A549 (cell line): ENCODE results near the gene NEAT1. TPM values are rescaled to one million over a fixed set of nuclear protein-coding genes. Genes with fewer than 3 reads are reported as not detected.

Experiments used
- ATAC-seq, 2 experiments: fragments of 200-7000 bp in 1 of 2; fragments of >200 bp in 1 of 2; cut with Nextera tagmentation in 1 of 2; cut with Tn5 transposase in 1 of 2; 3 replicates each; pipeline versions ENCODE4 v1.8.0 to v1.9.1; 2018 to 2020; ENCODE audit warnings: mild to moderate bottlenecking in 1 of 2, moderate library complexity in 1 of 2
- CTCF ChIA-PET: fragments of 300-600 bp; sonication (Branson Sonifier 250); formaldehyde crosslinking; extraction: SDS; loops from one replicate; lab custom pipeline; 2021; ENCODE audit warnings: antibody characterized with exemption, inconsistent platforms; lab: Yijun Ruan, JAX
- POLR2A ChIA-PET: fragments of 350-600 bp; formaldehyde crosslinking; extraction: SDS; loops from one replicate; lab custom pipeline; 2021; ENCODE audit warnings: antibody characterized with exemption, inconsistent platforms; lab: Yijun Ruan, JAX
- DNase-seq, 2 experiments: peaks; one replicate each; pipeline versions ENCODE4 v3.0.0 to v3.0.0-alpha.2; 2011 to 2016; ENCODE audit warnings: low read depth in 1 of 2, low spot score in 1 of 2
- FAIRE-seq: peaks from 2 replicates; lab custom pipeline; 2011; peaks lifted over from hg19 to GRCh38; lab: Jason Lieb, UNC
- H3K27ac ChIP-seq, 2 experiments: fragments of >200 bp; sonication (Bioruptor Twin); formaldehyde crosslinking; 3 replicates each; pipeline ENCODE4 v1.5.1; 2016 to 2017
- H3K4me1 ChIP-seq: fragments of >200 bp; sonication (Bioruptor Twin); formaldehyde crosslinking; 3 replicates; pipeline ENCODE4 v1.6.1; 2016
- H3K4me2 ChIP-seq: fragments of >200 bp; sonication (Bioruptor Twin); formaldehyde crosslinking; 3 replicates; pipeline ENCODE4 v1.6.1; 2016
- H3K4me3 ChIP-seq: fragments of >200 bp; sonication (Bioruptor Twin); formaldehyde crosslinking; 3 replicates; pipeline ENCODE4 v1.5.1; 2016
- H3K9me3 ChIP-seq: fragments of >200 bp; sonication (Bioruptor Twin); formaldehyde crosslinking; 3 replicates; pipeline ENCODE4 v1.6.1; 2016
- BHLHE40 ChIP-seq: IDR thresholded peaks from 2 replicates; pipeline ENCODE4 v1.6.1; 2012; ENCODE audit warnings: low read depth, low read length, inconsistent platforms
- CBX2 ChIP-seq: fragments of 200-600 bp; sonication (generic); IDR thresholded peaks from 2 replicates; pipeline ENCODE4 v1.6.1; 2016; ENCODE audit warnings: low read depth, mild to moderate bottlenecking, borderline replicate concordance
- CHD2 ChIP-seq: fragments of 150-350 bp; IDR thresholded peaks from 2 replicates; pipeline ENCODE4 v1.6.1; 2014; ENCODE audit warnings: low read length; ENCODE audit not compliant: partially characterized antibody
- EHF ChIP-seq: fragments of 250-450 bp; sonication (Bioruptor Pico); IDR thresholded peaks from 2 replicates; pipeline ENCODE4 v1.5.0; 2020; ENCODE audit warnings: mild to moderate bottlenecking
- ESRRA ChIP-seq: fragments of 150-350 bp; IDR thresholded peaks from 2 replicates; pipeline ENCODE4 v1.6.1; 2014; ENCODE audit warnings: mild to moderate bottlenecking, low read length, borderline replicate concordance
- FOSB ChIP-seq: fragments of 250-450 bp; sonication (Bioruptor Pico); IDR thresholded peaks from 2 replicates; pipeline ENCODE4 v1.5.0; 2020; ENCODE audit warnings: mild to moderate bottlenecking, moderate library complexity
- FOXS1 ChIP-seq: fragments of 250-450 bp; sonication (Bioruptor Pico); IDR thresholded peaks from 2 replicates; pipeline ENCODE4 v1.5.0; 2020; ENCODE audit warnings: mild to moderate bottlenecking, moderate library complexity
- HDAC2 ChIP-seq: fragments of 200-600 bp; sonication (generic); IDR thresholded peaks from 2 replicates; pipeline ENCODE4 v1.6.1; 2016
- HEYL ChIP-seq: fragments of 250-450 bp; sonication (Bioruptor Pico); IDR thresholded peaks from 2 replicates; pipeline ENCODE4 v1.8.0; 2021; ENCODE audit warnings: mild to moderate bottlenecking, moderate library complexity
- HOXB13 ChIP-seq: fragments of 250-450 bp; sonication (Bioruptor Pico); IDR thresholded peaks from 2 replicates; pipeline ENCODE4 v1.5.0; 2020; ENCODE audit warnings: low read depth, mild to moderate bottlenecking, moderate library complexity
- HOXB5 ChIP-seq: fragments of 250-450 bp; sonication (Bioruptor Pico); IDR thresholded peaks from 2 replicates; pipeline ENCODE4 v1.5.0; 2020; ENCODE audit warnings: mild to moderate bottlenecking, moderate library complexity
- JUN ChIP-seq, 2 experiments: fragments of >200 bp; sonication (Bioruptor Twin); formaldehyde crosslinking; IDR thresholded peaks; 2 replicates in 1 of 2; 3 replicates in 1 of 2; pipeline ENCODE4 v1.6.1; 2016 to 2017
- MAFK ChIP-seq: fragments of 450-650 bp; IDR thresholded peaks from 2 replicates; pipeline ENCODE4 v1.6.1; 2014; ENCODE audit not compliant: partially characterized antibody
- NPAS2 ChIP-seq: fragments of 250-450 bp; sonication (Bioruptor Pico); IDR thresholded peaks from 2 replicates; pipeline ENCODE4 v1.8.0; 2022; ENCODE audit warnings: mild to moderate bottlenecking, moderate library complexity, borderline replicate concordance
- NR3C1 ChIP-seq: fragments of >200 bp; sonication (Bioruptor Twin); formaldehyde crosslinking; IDR thresholded peaks from 3 replicates; pipeline ENCODE4 v1.6.1; 2017
- POLR2A ChIP-seq: IDR thresholded peaks from 2 replicates; pipeline ENCODE4 v1.6.1; 2012; ENCODE audit warnings: mild to moderate bottlenecking, low read length
- RFX5 ChIP-seq: fragments of 450-650 bp; IDR thresholded peaks from 2 replicates; pipeline ENCODE4 v1.7.1; 2014; ENCODE audit warnings: antibody characterized with exemption, mild to moderate bottlenecking, moderate library complexity
- ZFP36 ChIP-seq: fragments of 450-650 bp; IDR thresholded peaks from 2 replicates; pipeline ENCODE4 v1.6.1; 2014; ENCODE audit warnings: borderline replicate concordance; ENCODE audit not compliant: partially characterized antibody
- ZSCAN20 ChIP-seq: fragments of 250-450 bp; sonication (Bioruptor Pico); IDR thresholded peaks from 2 replicates; pipeline ENCODE4 v1.8.0; 2022; ENCODE audit warnings: mild to moderate bottlenecking, moderate library complexity
- WGBS: methylation state at CpG from one replicate; pipeline ENCODE4 v1.1.6; 2017; ENCODE audit errors: missing lambda C conversion rate; 5-methylcytosine and 5-hydroxymethylcytosine counted together
- polyA plus RNA-seq, 4 experiments: library from polyadenylated mRNA; depleted of rRNA in 3 of 4; stranded (reverse); fragments of >200 nt; fragmentation: RNase III in 1 of 4; extraction: RNeasy Plus Mini Kit Qiagen cat#74134 plus additional on column Dnase treatment in 1 of 4; gene quantifications; 2 replicates in 3 of 4; 3 replicates in 1 of 4; pipeline ENCODE4 v1.2.3, GENCODE V29; 2011 to 2017
- TF ChIP-seq, protein P1 (sequence below): fragments of 150-350 bp; IDR thresholded peaks from 2 replicates; pipeline ENCODE4 v1.6.1; 2014; ENCODE audit warnings: low read depth, mild to moderate bottlenecking, low read length
- TF ChIP-seq, protein P2 (sequence below): fragments of 250-450 bp; sonication (Bioruptor Pico); IDR thresholded peaks from 2 replicates; pipeline ENCODE4 v1.5.0; 2021; ENCODE audit warnings: mild to moderate bottlenecking, moderate library complexity, borderline replicate concordance
- TF ChIP-seq, protein P3 (sequence below): fragments of 200-600 bp; sonication (generic); IDR thresholded peaks from 2 replicates; pipeline ENCODE4 v1.6.1; 2016; ENCODE audit warnings: antibody characterized with exemption, mild to moderate bottlenecking, moderate library complexity
- TF ChIP-seq, protein P4 (sequence below): fragments of >200 bp; sonication (Bioruptor Twin); formaldehyde crosslinking; IDR thresholded peaks from 2 replicates; pipeline ENCODE4 v1.6.1; 2016
- TF ChIP-seq, protein P5 (sequence below): fragments of 450-650 bp; IDR thresholded peaks from 2 replicates; pipeline ENCODE4 v1.6.1; 2014; ENCODE audit warnings: antibody characterized with exemption

Gene NEAT1
- polyA plus RNA-seq, 2 of the 4 experiments (the other 2 are of a cell fraction), result 314 to 1,223 TPM

DNA sequence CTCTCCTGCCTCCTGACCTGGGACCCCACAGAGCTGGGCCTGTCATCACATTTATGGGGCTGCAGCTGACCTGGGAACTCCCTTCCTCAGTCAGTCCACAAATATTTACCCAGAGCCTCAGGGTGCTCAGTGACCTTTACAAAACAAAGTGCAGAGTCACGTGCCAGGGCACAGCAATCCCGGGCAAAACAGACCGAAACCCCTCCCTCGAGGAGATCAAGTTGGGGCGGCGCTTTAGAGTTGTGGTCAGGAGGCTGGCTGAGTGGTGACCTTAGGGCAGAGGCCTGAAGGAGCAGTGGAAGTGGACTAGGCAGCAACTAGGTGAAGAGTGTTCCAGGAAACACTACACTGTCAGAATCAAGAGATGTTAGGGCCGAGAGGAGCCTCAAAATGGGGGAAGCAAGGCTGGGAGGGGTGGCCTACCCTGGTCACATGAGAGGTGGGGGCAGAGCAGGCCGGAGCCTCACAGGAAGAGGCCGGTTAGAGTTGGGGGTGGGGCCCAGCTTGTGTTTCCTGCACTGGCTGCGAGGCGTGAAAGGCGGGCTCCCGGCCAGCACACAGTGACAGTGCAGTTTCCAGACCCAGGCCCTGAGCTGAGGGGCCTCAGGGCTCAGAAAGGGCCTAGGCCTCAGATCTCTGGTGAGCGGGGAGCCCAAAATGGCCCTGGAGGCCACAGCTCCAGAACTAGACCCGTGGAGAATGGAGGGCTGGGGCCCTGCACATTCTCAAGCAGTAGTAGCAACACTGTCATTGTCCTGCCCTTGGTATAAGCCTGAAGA, 3.7 kb upstream of the NEAT1 start (continued):
- peak; percentile 71 for TF ChIP-seq ESRRA
- peak; percentile 82; the same call in 1 of the 2 replicates for TF ChIP-seq FOXS1 (CRISPR knock-in tag)
- peak; percentile 31 for TF ChIP-seq CHD2
- TF ChIP-seq, protein P1, sequence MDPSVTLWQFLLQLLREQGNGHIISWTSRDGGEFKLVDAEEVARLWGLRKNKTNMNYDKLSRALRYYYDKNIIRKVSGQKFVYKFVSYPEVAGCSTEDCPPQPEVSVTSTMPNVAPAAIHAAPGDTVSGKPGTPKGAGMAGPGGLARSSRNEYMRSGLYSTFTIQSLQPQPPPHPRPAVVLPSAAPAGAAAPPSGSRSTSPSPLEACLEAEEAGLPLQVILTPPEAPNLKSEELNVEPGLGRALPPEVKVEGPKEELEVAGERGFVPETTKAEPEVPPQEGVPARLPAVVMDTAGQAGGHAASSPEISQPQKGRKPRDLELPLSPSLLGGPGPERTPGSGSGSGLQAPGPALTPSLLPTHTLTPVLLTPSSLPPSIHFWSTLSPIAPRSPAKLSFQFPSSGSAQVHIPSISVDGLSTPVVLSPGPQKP, result no peak
- TF ChIP-seq JUN (IDR thresholded peaks at IDR 0.05), result peak; percentile 73 to 95

DNA sequence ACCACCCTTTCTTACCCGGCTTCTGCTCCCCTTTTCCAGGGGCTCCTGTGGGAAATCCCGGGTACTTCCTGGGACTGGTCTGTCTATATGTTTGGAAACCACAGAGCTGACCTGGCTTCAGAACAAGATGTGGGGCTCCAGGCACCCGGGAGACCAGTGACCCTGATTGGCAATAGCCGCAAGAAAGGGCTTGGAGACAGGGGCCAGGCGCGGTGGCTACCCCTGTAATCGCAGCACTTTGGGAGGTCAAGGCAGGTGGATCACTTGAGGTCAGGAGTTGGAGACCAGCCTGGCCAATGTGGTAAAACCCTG, 3.2 kb upstream of the NEAT1 start:
- POLR2A ChIA-PET, result interaction anchor here (0.6 to 17.5 kb wide), 13 partner anchors 7 to 145 kb away, joined by 3 to 756 read pairs (median 10); partner anchors contain the start of genes FRMD8, MALAT1, NEAT1 and SLC25A45
- FAIRE-seq (no peak), ATAC-seq (no peak), DNase-seq (no peak)
- Histone ChIP-seq H3K27ac (peak overlapping the region; percentile 97 to 100), H3K9me3 (no peaks in the 10 kb centered on the region), H3K4me3 (peak overlapping the region; percentile 30), H3K4me1 (peaks cover 52% of the 10 kb centered on the region)
- WGBS, result 27% methylated on average over 7 of the region's 7 CpGs
- TF ChIP-seq RFX5, result no peak
- TF ChIP-seq HOXB13 (CRISPR knock-in tag), result peak; percentile 17; the same call in 1 of the 2 replicates
- peak; percentile 2; the same call in 1 of the 2 replicates for TF ChIP-seq HEYL
- no peak for TF ChIP-seq ZFP36
- TF ChIP-seq, protein P2, sequence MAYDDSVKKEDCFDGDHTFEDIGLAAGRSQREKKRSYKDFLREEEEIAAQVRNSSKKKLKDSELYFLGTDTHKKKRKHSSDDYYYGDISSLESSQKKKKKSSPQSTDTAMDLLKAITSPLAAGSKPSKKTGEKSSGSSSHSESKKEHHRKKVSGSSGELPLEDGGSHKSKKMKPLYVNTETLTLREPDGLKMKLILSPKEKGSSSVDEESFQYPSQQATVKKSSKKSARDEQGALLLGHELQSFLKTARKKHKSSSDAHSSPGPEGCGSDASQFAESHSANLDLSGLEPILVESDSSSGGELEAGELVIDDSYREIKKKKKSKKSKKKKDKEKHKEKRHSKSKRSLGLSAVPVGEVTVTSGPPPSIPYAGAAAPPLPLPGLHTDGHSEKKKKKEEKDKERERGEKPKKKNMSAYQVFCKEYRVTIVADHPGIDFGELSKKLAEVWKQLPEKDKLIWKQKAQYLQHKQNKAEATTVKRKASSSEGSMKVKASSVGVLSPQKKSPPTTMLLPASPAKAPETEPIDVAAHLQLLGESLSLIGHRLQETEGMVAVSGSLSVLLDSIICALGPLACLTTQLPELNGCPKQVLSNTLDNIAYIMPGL, result peak; percentile 81
- no peak for TF ChIP-seq HDAC2
- TF ChIP-seq FOSB (CRISPR knock-in tag), result 0 out of 2 replicates have a peak, but pooled peaks have one; percentile 74
- no peak for TF ChIP-seq BHLHE40
- no peak; the same call in 1 of the 2 replicates for TF ChIP-seq HOXB5 (CRISPR knock-in tag)
- TF ChIP-seq, all 56 proteins: peak for 4
- peak overlapping the region; percentile 89 for H3K4me2 ChIP-seq
- CTCF ChIA-PET, result interaction anchor here (0.8 to 17.0 kb wide), 5 partner anchors 18 to 91 kb away, joined by 3 to 208 read pairs (median 7); partner anchors contain the start of genes FRMD8 and SLC25A45

DNA sequence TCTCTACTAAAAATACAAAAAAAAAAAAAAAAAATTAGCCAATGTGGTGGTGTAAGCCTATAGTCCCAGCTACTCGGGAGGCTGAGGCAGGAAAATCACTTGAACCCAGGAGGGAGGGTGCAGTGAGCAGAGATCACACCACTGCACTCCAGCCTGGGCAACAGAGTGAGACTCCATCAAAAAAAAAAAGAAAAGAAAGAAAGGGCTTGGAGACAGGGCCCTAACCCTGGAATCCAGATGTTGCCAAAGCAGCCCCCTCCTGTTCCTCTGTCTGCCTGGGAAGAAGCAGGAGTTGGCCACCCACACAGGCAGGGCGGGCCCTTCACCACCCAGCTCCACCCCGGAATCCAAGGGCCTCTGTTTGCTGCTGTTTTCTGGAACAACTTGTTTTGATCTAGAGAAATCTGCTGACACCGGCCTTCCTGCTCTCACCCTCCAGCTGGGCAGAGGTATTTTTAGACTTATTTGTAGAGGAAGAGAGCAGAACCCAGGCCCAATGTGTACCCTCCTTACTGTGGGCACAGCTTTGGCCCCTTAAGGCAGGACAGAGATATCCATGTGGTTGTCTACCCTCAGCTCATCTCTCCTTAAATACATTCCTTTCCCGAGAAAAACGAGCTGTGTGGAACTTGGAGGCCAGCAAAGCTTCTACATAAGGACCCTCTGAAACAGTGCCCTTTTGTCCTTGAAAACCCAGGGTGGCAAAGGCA, 2.7 kb upstream of the NEAT1 start:
- Histone ChIP-seq H3K4me3 (peak overlapping the region; percentile 95), H3K4me1 (peaks cover 52% of the 10 kb centered on the region), H3K27ac (peak overlapping the region; percentile 97 to 100), H3K9me3 (no peaks in the 10 kb centered on the region), H3K4me2 (peak overlapping the region; percentile 89)
- ChIA-PET POLR2A (interaction anchor here (0.6 to 17.5 kb wide), 15 partner anchors 7 to 145 kb away, joined by 3 to 756 read pairs (median 10); partner anchors contain the start of genes FRMD8, MALAT1, NEAT1 and SLC25A45), CTCF (interaction anchor here (0.8 to 17.0 kb wide), 7 partner anchors 17 to 90 kb away, joined by 3 to 208 read pairs (median 5); partner anchors contain the start of genes FRMD8 and SLC25A45)
- peak in 1 of 2 experiments; percentile 94 for DNase-seq
- WGBS, result 5% methylated on average over 6 of the region's 6 CpGs
- ATAC-seq, result peak in 1 of 2 experiments; percentile 11; a peak in 3 of 6 replicates
- FAIRE-seq, result no peak
- TF ChIP-seq JUN (IDR thresholded peaks at IDR 0.05), result no peak
- TF ChIP-seq, protein P3, sequence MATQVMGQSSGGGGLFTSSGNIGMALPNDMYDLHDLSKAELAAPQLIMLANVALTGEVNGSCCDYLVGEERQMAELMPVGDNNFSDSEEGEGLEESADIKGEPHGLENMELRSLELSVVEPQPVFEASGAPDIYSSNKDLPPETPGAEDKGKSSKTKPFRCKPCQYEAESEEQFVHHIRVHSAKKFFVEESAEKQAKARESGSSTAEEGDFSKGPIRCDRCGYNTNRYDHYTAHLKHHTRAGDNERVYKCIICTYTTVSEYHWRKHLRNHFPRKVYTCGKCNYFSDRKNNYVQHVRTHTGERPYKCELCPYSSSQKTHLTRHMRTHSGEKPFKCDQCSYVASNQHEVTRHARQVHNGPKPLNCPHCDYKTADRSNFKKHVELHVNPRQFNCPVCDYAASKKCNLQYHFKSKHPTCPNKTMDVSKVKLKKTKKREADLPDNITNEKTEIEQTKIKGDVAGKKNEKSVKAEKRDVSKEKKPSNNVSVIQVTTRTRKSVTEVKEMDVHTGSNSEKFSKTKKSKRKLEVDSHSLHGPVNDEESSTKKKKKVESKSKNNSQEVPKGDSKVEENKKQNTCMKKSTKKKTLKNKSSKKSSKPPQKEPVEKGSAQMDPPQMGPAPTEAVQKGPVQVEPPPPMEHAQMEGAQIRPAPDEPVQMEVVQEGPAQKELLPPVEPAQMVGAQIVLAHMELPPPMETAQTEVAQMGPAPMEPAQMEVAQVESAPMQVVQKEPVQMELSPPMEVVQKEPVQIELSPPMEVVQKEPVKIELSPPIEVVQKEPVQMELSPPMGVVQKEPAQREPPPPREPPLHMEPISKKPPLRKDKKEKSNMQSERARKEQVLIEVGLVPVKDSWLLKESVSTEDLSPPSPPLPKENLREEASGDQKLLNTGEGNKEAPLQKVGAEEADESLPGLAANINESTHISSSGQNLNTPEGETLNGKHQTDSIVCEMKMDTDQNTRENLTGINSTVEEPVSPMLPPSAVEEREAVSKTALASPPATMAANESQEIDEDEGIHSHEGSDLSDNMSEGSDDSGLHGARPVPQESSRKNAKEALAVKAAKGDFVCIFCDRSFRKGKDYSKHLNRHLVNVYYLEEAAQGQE, result no peak
- no peak for TF ChIP-seq ZFP36
- TF ChIP-seq HEYL, result peak; percentile 11; the same call in 1 of the 2 replicates
- no peak for TF ChIP-seq CBX2
- peak; percentile 74; the same call in 1 of the 2 replicates for TF ChIP-seq HOXB13 (CRISPR knock-in tag)
- no peak for TF ChIP-seq NR3C1
- peak; percentile 99 for TF ChIP-seq MAFK
- TF ChIP-seq, protein P4, sequence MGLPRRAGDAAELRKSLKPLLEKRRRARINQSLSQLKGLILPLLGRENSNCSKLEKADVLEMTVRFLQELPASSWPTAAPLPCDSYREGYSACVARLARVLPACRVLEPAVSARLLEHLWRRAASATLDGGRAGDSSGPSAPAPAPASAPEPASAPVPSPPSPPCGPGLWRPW, result no peak
- TF ChIP-seq EHF, result no peak
- peak; percentile 70; the same call in 1 of the 2 replicates for TF ChIP-seq ZSCAN20 (CRISPR knock-in tag)
- TF ChIP-seq POLR2A, result no peak
- TF ChIP-seq NPAS2 (CRISPR knock-in tag), result no peak
- TF ChIP-seq, protein P5, sequence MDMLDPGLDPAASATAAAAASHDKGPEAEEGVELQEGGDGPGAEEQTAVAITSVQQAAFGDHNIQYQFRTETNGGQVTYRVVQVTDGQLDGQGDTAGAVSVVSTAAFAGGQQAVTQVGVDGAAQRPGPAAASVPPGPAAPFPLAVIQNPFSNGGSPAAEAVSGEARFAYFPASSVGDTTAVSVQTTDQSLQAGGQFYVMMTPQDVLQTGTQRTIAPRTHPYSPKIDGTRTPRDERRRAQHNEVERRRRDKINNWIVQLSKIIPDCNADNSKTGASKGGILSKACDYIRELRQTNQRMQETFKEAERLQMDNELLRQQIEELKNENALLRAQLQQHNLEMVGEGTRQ, result no peak
